T-helper 2 cell (primary cell): Measurements from ENCODE around the gene FAM118B.

Source experiments
- DNase-seq, 5 experiments: peaks; one replicate each; pipeline versions ENCODE4 v3.0.0 to v3.0.0-alpha.2; 2012 to 2022
- total RNA-seq, 2 donors: gene quantifications; one replicate each; lab custom pipeline; 2026; lab: John Stamatoyannopoulos, UW

FAM118B gene
- 1.2 to 7.6 reads per million in 2 donors for total RNA-seq

GRCh38 chr11:126211236-126212088 lies at the start of gene FAM118B, which contains the start of gene RPUSD4:
TSS of gene FAM118B (plus strand) at chr11:126211782. CDS start at chr11:126235002, 23,220 bp downstream.
TSS of gene RPUSD4 (minus strand) at chr11:126211650. CDS start at chr11:126211638, 12 bp downstream.
- peak; percentile 96 to 98 (median 98) for DNase-seq

GRCh38 chr11:126162306-126163030 lies 49.1 kb upstream of the FAM118B start:
- no peak for DNase-seq

- DNase-seq, result no peak
Measured at GRCh38 chr11:126163074-126163700, 48.4 kb upstream of the FAM118B start.

GRCh38 chr11:126163779-126164178 lies 47.8 kb upstream of the FAM118B start:
- DNase-seq, result no peak

- DNase-seq, result no peak
Measured at GRCh38 chr11:126164781-126165180, 46.8 kb upstream of the FAM118B start.

- no peak for DNase-seq
Measured at GRCh38 chr11:126165311-126165720, 46.3 kb upstream of the FAM118B start.

GRCh38 chr11:126165757-126166156 lies 45.8 kb upstream of the FAM118B start:
- no peak for DNase-seq

GRCh38 chr11:126166413-126166812 lies 45.2 kb upstream of the FAM118B start:
- no peak for DNase-seq

GRCh38 chr11:126167488-126167887 lies 44.1 kb upstream of the FAM118B start:
- no peak for DNase-seq

- DNase-seq, result no peak
Measured at GRCh38 chr11:126169291-126169690, 42.3 kb upstream of the FAM118B start.

GRCh38 chr11:126172596-126173038 lies 39.0 kb upstream of the FAM118B start:
- no peak for DNase-seq

- no peak for DNase-seq
Measured at GRCh38 chr11:126173257-126173656, 38.3 kb upstream of the FAM118B start.

GRCh38 chr11:126174816-126175215 lies 36.8 kb upstream of the FAM118B start:
- DNase-seq, result no peak

- no peak for DNase-seq
Measured at GRCh38 chr11:126175393-126175792, 36.2 kb upstream of the FAM118B start.

GRCh38 chr11:126176853-126177470 lies 34.6 kb upstream of the FAM118B start:
- no peak for DNase-seq

GRCh38 chr11:126181939-126182730 lies 29.4 kb upstream of the FAM118B start:
- DNase-seq, result no peak

- DNase-seq, result no peak
Measured at GRCh38 chr11:126182787-126183445, 28.7 kb upstream of the FAM118B start.

GRCh38 chr11:126185259-126186024 lies 26.1 kb upstream of the FAM118B start:
- DNase-seq, result no peak

- no peak for DNase-seq
Measured at GRCh38 chr11:126186025-126186698, 25.4 kb upstream of the FAM118B start.
